Measurements from ENCODE around the gene GPC6.

GRCh38 chr13:93418398-93418797 is 191.8 kb downstream of the GPC6 start:
- TF ChIP-seq CTCF (IDR thresholded peaks at IDR 0.05; ENCODE audit: poor library complexity) (no peak), EZH2phosphoT487 (IDR thresholded peaks at IDR 0.05; ENCODE audit: low read depth, severe bottlenecking, unreplicated experiment) (no peak)
